ENCODE results near the gene HDAC1.
"Not testable (repeated sequence)": the region's sequence is repeated elsewhere in the genome, so short reads cannot be mapped to it uniquely, and the experiment has no call there.

Gene HDAC1

GRCh38 chr1:32291708-32292538 lies at the start of gene HDAC1:
Gene HDAC1, plus strand, starts transcription at chr1:32292083. Its CDS starts 87 bp downstream, at chr1:32292170.
- peak; percentile 98 for DNase-seq

DNA sequence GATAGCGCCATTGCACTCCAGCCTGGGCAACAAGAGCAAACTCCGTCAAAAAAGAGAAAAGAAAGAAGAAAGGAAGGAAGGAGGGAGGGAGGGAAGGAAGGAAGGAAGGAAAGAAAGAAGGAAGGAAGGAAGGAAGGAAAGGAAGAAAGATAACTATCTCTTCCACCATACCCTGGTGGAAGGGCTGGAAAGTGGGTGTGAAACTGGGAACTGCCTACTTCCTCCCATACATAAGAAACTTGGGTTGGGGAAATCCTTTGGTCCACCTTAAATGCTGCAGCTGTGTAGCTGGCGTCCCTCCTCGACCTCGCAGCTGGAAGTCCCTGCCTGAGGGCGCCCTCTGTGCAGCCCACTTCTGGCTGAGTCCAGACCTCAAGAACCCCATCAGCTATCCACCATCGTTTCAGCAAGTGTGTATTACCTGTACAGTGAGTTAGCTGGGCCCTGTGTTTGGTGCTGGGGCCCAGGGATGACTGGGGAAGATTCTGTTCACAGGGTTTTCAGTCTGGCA lies 49.5 kb upstream of the HDAC1 start:
- peak; percentile 66 for DNase-seq

GRCh38 chr1:32246888-32247273 lies 45.0 kb upstream of the HDAC1 start, which contains the start of gene FAM167B:
Gene FAM167B, plus strand, starts transcription at chr1:32247222. Its CDS starts 200 bp downstream, at chr1:32247422.
- DNase-seq = no peak

DNA sequence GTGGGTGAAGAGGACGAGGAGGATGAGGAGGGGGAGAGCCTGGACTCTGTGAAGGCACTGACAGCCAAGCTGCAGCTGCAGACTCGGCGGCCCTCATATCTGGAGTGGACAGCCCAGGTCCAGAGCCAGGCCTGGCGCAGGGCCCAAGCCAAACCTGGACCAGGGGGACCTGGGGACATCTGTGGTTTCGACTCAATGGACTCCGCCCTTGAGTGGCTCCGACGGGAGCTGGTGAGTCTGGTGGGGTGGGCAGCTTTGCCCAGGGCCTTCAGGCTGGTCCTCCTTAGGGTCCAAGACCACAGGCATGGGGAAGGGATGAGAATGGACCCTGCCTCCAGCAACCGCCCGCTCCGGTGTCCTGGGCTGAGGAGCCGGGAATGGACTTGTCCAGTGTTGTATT lies 44.4 kb upstream of the HDAC1 start:
- no peak for DNase-seq

DNA sequence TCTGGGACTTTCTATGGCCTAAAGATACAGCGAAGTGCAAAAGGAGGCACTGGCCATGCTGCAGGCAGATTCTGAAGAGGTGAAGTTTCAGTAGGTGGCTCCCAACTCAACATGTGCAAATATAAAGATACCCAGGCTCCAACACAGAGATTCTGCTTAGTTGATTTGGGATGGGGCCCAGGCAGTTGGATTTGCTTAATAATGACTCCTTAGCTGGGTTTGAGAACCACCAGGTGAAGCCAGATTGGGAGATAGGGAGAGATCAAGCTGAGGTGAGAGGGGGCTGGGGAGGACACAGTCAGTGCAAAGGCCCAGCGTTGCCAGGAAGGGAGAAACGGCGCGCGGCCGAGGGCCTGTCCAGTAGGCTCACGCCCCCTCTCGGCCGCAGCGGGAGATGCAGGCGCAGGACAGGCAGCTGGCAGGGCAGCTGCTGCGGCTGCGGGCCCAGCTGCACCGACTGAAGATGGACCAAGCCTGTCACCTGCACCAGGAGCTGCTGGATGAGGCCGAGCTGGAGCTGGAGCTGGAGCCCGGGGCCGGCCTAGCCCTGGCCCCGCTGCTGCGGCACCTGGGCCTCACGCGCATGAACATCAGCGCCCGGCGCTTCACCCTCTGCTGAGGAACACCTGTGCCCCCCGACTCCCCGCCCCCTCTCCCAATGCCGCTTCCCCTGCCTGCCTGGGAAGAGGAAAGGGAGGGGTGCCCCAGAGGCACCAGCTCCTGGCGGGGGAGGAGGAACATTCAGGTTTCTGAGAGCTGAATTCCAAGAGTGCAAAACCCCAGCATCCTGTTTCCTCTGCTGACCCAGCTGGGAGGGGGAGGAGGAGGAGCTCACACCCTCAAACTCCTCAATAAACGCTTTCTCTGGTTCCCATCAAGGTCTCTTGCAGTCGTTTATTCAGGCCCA lies 43.6 kb upstream of the HDAC1 start:
- peak; percentile 94 for DNase-seq

DNA sequence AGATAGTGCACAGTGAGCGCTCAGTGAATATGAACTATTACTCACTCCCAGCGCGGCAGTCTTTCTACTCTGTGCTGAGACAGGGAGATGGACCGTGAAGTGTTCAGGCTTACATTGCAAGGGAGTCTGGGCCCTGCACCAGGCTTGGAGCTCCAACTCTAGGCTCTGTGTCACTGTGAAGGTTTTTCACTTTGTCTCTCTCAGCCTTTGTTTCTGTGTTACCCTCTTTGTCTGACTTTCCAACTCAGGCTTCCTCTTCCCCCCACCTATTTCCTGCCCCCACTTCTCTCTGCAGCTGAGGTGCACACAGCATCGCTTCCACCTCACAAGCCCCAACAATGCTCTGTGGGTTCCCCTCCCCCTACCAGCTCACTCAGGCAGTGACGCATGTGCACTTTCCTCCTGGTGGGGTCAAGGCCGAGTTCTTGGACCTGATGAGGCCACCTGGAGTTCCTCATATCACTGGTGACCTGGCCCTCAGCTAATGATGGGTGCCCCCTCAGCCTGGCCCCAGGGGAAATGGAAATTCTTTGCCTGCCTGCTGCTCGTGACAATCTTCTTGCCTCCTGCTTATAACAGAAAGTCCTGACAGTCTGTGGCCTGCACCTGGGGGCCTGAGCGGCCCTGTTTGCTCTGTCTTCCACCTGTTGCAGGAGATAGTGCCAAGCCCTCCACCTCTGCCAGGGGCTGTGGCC lies 41.9 kb upstream of the HDAC1 start:
- DNase-seq = no peak

DNA sequence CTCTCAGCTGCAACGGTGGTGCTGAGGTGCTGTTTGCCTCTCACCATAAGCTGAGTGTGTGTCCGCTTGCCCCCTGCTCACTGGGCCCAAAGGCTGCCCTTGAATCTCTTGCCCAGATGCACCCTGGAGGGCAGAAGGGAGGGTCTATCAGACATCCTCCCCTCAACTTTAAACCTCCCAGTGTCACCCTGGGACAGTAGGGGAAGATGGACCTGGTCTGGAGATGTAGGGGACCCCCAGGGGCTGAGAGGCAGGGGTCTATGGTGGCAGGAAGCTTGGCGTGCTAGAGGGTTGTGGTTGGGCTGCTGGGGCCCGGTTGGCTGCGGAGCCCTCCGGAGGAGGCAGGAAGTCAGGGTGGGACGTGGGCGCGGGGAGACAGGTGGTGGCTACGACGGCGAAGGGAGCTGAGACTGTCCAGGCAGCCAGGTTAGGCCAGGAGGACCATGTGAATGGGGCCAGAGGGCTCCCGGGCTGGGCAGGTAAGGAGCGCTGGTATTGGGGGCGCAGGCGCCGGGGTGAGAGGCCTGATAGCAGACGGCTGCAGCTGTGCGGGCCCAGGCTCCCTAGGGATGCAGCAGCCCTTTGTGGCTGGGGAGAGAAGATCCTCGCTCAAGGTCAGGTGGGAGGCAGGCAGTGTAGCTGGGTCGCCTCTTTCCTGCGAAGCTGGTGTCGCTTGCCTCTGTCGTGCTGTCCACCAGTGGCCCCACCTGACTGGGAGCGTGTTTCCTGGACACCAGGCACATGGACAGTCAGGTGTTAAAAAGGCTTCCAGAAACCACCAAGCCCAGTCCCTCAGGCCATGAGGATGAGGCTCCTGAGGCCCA lies 40.8 kb upstream of the HDAC1 start, which contains the start of gene LCK:
Gene LCK, plus strand, starts transcription at position 373 of the 824 bp plus-strand sequence. CDS start 23,065 bp downstream, outside the sequence.
- DNase-seq = no peak

GRCh38 chr1:32255072-32256071 lies 36.5 kb upstream of the HDAC1 start:
- no peak for DNase-seq

DNA sequence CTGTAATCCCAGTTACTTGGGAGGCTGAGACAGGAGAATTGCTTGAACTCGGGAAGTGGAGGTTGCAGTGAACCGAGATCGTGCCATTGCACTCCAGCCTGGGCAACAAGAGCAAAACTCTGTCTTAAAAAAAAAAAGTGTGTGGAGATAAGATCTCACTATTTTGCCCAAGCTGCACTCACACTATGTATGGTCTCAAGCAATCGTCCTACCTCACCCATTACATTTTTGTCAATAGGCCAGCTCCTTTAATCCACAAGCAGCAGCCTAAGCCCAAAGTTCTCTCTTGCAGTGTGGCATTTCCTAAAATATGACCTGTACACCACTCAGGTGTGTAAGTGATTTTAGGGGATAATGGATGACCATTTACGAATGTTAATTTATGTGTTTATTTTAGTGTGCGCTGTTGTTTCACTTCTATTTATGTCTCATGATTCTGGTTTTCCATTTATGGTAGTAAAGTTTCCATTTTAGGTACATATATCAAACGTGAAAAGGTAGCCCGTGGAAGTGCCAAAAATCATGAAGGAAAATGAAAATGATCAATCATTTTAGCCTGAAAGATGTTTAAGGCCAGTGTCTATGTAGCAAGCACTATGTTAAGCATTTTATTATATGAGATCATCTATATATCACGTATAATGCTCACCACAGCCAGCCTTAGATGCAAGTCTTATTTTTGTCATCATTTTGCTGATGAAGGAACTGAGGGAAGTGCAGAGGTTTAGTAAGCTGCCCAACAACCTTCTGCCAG lies 35.2 kb upstream of the HDAC1 start:
- no peak for DNase-seq

- DNase-seq = no peak
Measured at GRCh38 chr1:32257227-32257508, 34.7 kb upstream of the HDAC1 start.

DNA sequence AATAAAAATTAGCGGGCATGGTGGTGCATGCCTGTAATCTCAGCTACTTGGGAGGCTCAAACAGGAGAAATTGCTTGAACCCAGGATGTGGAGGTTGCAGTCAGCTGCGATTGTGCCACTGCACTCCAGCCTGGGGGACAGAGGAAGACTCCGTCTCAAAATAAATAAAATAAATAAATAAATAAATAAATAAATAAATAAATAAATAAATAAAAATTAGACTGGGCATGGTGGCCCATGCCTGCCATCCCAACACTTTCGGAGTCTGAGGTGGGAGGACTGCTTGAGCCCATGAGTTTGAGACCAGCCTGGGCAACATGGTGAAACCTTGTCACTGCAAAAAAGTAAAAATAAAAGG lies 28.7 kb upstream of the HDAC1 start:
- not testable (repeated sequence) for DNase-seq

GRCh38 chr1:32263744-32264143 lies 28.1 kb upstream of the HDAC1 start:
- no peak for DNase-seq

- DNase-seq = no peak
Measured at GRCh38 chr1:32265846-32266245, 26.0 kb upstream of the HDAC1 start.

DNA sequence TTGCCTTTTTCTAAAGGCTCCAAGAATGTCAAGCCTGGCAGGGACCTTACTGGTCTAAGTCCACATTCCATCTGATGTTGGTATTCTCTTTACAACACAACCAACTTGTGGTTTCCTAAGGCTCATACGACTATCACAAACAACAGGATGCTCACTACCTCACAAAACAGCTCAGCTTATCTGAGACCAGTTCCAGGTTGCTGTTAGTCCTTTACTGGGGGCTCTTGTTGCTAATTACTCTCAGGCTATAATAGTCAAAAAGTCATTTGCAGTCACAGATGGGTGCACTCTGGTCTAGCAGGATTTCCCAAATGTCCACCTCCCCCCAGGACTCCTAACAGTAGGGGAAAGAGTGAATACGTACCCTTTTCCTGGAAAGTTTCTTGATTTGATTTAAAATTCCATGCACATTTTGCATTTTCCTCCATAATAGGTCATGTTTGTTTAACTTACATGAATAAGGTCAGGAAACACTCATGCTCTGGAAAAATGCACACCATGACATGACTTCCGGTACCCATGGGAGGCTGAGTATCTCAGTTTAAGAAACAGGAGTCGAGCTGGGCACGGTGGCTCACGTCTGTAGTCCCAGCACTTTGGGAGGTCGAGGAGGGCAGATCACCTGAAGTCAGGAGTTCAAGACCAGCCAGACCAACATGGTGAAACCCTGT lies 24.8 kb upstream of the HDAC1 start:
- DNase-seq = no peak

GRCh38 chr1:32269744-32270143 lies 22.1 kb upstream of the HDAC1 start:
- DNase-seq = no peak

DNA sequence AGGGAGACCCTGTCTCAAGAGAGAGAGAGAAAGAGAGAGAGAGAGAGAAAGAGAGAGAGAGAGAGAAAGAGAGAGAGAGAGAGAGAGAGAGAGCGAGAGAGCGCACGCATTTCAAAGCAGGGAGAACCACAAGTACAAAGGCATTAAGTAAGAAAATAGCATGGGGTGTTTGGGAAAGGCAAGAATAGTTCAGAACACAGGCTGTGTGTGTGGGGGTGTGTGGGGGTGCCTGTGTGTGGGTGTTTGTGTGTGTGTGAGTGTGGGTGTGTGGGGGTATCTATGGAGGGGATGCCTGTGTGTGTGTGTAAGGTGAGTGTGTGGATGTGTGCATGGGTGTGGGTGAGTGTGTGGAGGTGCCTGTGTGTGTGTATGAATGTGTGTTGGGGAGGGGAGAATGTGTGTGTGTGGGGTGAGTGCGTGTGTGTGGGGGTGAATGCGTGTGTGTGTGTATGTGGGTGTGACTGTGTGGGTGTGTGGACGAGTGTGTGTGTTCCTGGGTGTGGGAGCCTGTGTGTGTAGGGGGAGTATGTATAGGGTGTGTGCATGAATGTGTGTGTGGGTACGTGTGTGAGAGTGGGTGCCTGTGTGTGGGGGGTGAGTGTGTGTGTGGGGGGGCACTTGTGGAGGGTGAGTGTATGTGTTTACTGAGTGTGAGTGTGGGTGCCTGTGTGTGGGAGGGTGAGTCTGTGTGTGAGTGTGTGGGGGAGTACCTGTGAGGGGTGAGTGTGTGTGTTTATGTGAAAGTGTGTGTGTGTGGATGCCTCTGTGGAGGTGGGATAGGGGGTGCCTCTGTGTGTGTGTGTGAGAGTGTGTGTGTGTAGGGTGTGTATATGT lies 19.1 kb upstream of the HDAC1 start:
- no peak for DNase-seq

- peak; percentile 91 for DNase-seq
Measured at GRCh38 chr1:32273391-32274208, 18.3 kb upstream of the HDAC1 start.

All from islet precursor cell (in vitro differentiated cells).